Endothelial cell of umbilical vein (primary cell): ENCODE data around the gene UNC5B. TPM values are rescaled to one million over a fixed set of nuclear protein-coding genes. Genes with fewer than 3 reads are reported as not detected.

Experiments used
- BruUV-seq: library from RNA; stranded (reverse); fragments of 400-500 nt; replicated peaks from 2 replicates; lab custom pipeline; 2021; lab: Mats Ljungman, UMichigan
- CTCF ChIA-PET: fragments of 300-600, 350-600 bp; sonication (Branson Sonifier 250); formaldehyde crosslinking; loops from one replicate; lab custom pipeline; 2021; ENCODE audit warnings: antibody characterized with exemption, inconsistent platforms; lab: Charles Lee
- POLR2A ChIA-PET: fragments of 300-600, 350-600 bp; sonication (Branson Sonifier 250); formaldehyde crosslinking; loops from one replicate; lab custom pipeline; 2021; ENCODE audit warnings: antibody characterized with exemption, inconsistent platforms; lab: Charles Lee
- DNase-seq: peaks from one replicate; pipeline ENCODE4 v3.0.0-alpha.2; 2011; ENCODE audit warnings: low read depth, low spot score
- FAIRE-seq: peaks from 2 replicates; lab custom pipeline; 2011; peaks lifted over from hg19 to GRCh38; lab: Jason Lieb, UNC
- H2AFZ ChIP-seq: 2 replicates; pipeline ENCODE4 v1.6.0; 2012; ENCODE audit warnings: low read depth, low read length, control low read depth, inconsistent platforms
- H3K27ac ChIP-seq: 2 replicates; pipeline ENCODE4 v1.5.1; 2011; ENCODE audit warnings: low read depth, mild to moderate bottlenecking, control low read depth, low read length, moderate library complexity; ENCODE audit not compliant: insufficient read depth
- H3K27me3 ChIP-seq, 2 experiments: 2 replicates each; pipeline versions ENCODE4 v1.6.0 to v1.6.1; 2011; ENCODE audit warnings: low read length in 2 of 2, mixed read lengths in 1 of 2; ENCODE audit not compliant: control insufficient read depth in 2 of 2, insufficient read depth in 2 of 2
- H3K36me3 ChIP-seq, 2 experiments: 2 replicates in 1 of 2; 3 replicates in 1 of 2; pipeline ENCODE4 v1.5.1; 2011; ENCODE audit warnings: low read length in 2 of 2, mild to moderate bottlenecking in 1 of 2, moderate library complexity in 1 of 2; ENCODE audit not compliant: control insufficient read depth in 2 of 2, insufficient read depth in 2 of 2; ENCODE audit errors: extremely low read depth in 1 of 2
- H3K4me1 ChIP-seq: 3 replicates; pipeline ENCODE4 v1.5.1; 2011; ENCODE audit warnings: mild to moderate bottlenecking, low read length; ENCODE audit not compliant: control insufficient read depth, insufficient read depth; ENCODE audit errors: extremely low read depth
- H3K4me2 ChIP-seq: 2 replicates; pipeline ENCODE4 v1.6.1; 2011; ENCODE audit warnings: low read length, control low read depth, mixed read lengths; ENCODE audit not compliant: insufficient read depth
- H3K4me3 ChIP-seq, 3 experiments: fragments of 200-600 bp in 1 of 3; sonication (generic), shearing (Covaris generic) in 1 of 3; replicated peaks in 1 of 3; 2 replicates each; pipeline ENCODE4 v1.5.1; 2011 to 2016; ENCODE audit warnings: control low read depth in 3 of 3, low read length in 3 of 3, mild to moderate bottlenecking in 2 of 3, inconsistent platforms in 1 of 3, low read depth in 1 of 3, moderate library complexity in 1 of 3; ENCODE audit not compliant: insufficient read depth in 1 of 3
- H3K79me2 ChIP-seq: 2 replicates; pipeline ENCODE4 v1.6.0; 2012; ENCODE audit warnings: low read length, inconsistent platforms; ENCODE audit not compliant: control insufficient read depth, insufficient read depth
- H3K9ac ChIP-seq: replicated peaks from 2 replicates; pipeline ENCODE3; 2011; ENCODE audit warnings: low read length, control low read depth; ENCODE audit not compliant: insufficient read depth; ENCODE audit errors: extremely low read depth
- H3K9me1 ChIP-seq: replicated peaks from 3 replicates; pipeline ENCODE4 v1.6.0; 2011; ENCODE audit warnings: mild to moderate bottlenecking, low read length; ENCODE audit not compliant: control insufficient read depth, insufficient read depth; ENCODE audit errors: extremely low read depth
- H3K9me3 ChIP-seq: replicated peaks from 2 replicates; pipeline ENCODE4 v1.5.1; 2012; ENCODE audit warnings: low read length, inconsistent platforms; ENCODE audit not compliant: control insufficient read depth, insufficient read depth
- H4K20me1 ChIP-seq: replicated peaks from 2 replicates; pipeline ENCODE3; 2011; ENCODE audit warnings: mild to moderate bottlenecking, low read length; ENCODE audit not compliant: control insufficient read depth, insufficient read depth; ENCODE audit errors: extremely low read depth
- EZH2 ChIP-seq: IDR thresholded peaks from 2 replicates; pipeline ENCODE4 v1.6.1; 2012; ENCODE audit warnings: borderline replicate concordance, low read depth, mild to moderate bottlenecking, moderate library complexity, low read length, inconsistent platforms; ENCODE audit not compliant: severe bottlenecking
- FOS ChIP-seq: IDR thresholded peaks from 2 replicates; pipeline ENCODE4 v1.6.1; 2011; ENCODE audit warnings: mild to moderate bottlenecking, low read length, moderate library complexity, borderline replicate concordance; ENCODE audit not compliant: insufficient read depth
- GATA2 ChIP-seq: IDR thresholded peaks from 2 replicates; pipeline ENCODE4 v1.7.0; 2011; ENCODE audit warnings: low read depth, mild to moderate bottlenecking, moderate library complexity, mixed read lengths, low read length; ENCODE audit not compliant: insufficient read length, insufficient read depth
- JUN ChIP-seq: IDR thresholded peaks from 2 replicates; pipeline ENCODE4 v1.6.1; 2011; ENCODE audit warnings: borderline replicate concordance, low read depth; ENCODE audit not compliant: insufficient read length, insufficient read depth
- MAX ChIP-seq: IDR thresholded peaks from 2 replicates; pipeline ENCODE4 v1.6.1; 2011; ENCODE audit not compliant: insufficient read depth, insufficient read length
- MYC ChIP-seq: IDR thresholded peaks from one replicate; pipeline ENCODE4 v1.6.1; 2011; ENCODE audit warnings: mild to moderate bottlenecking, low read depth, low read length
- POLR2A ChIP-seq: IDR thresholded peaks from 2 replicates; pipeline ENCODE4 v1.6.1; 2012; ENCODE audit warnings: low read depth, mild to moderate bottlenecking, control low read depth, low read length
- POLR2AphosphoS5 ChIP-seq: IDR thresholded peaks from 2 replicates; pipeline ENCODE4 v1.6.1; 2012; ENCODE audit warnings: low read depth, mild to moderate bottlenecking, control low read depth, low read length, moderate library complexity; ENCODE audit not compliant: insufficient read depth
- dilution Hi-C: fragments of 300-500 bp; cut with MboI; formaldehyde crosslinking; loops from one replicate; pipeline ENCODE4 v1.15.0; 2019; ENCODE audit warnings: low sequenced_read_pairs; ENCODE audit not compliant: extremely low pct_ligation_motif_present
- intact Hi-C: fragments of 100-400 bp; cut with micrococcal nuclease; formaldehyde crosslinking; loops from one replicate; pipeline ENCODE4 v1.10.0; 2022
- polyA plus RNA-seq, 4 experiments: library from polyadenylated mRNA; depleted of rRNA in 3 of 4; stranded (reverse) in 3 of 4; unstranded in 1 of 4; fragments of >200 nt; gene quantifications; 2 replicates each; pipeline versions ENCODE4 v1.2.1 to v1.2.3, GENCODE V29; 2011 to 2012; ENCODE audit warnings: missing spikeins in 1 of 4
- total RNA-seq: library from RNA; stranded (reverse); gene quantifications from 2 replicates; pipeline ENCODE4 v1.2.3, GENCODE V29; 2021
- TF ChIP-seq, protein P1 (sequence below), 2 donors: IDR thresholded peaks; 1 replicate in 1 of 2; 2 replicates in 1 of 2; pipeline ENCODE4 v1.5.1; 2011; ENCODE audit warnings: low read length in 2 of 2, mild to moderate bottlenecking in 2 of 2, moderate library complexity in 2 of 2, control low read depth in 1 of 2, inconsistent platforms in 1 of 2, low read depth in 1 of 2; ENCODE audit not compliant: insufficient read depth in 1 of 2; ENCODE audit errors: extremely low read depth in 1 of 2

Gene UNC5B
- total and polyA plus RNA-seq, 2 donors (not counting 3 experiments of a cell fraction or from before 2014, with no cell fraction given), result 0.39 to 2.5 TPM

DNA sequence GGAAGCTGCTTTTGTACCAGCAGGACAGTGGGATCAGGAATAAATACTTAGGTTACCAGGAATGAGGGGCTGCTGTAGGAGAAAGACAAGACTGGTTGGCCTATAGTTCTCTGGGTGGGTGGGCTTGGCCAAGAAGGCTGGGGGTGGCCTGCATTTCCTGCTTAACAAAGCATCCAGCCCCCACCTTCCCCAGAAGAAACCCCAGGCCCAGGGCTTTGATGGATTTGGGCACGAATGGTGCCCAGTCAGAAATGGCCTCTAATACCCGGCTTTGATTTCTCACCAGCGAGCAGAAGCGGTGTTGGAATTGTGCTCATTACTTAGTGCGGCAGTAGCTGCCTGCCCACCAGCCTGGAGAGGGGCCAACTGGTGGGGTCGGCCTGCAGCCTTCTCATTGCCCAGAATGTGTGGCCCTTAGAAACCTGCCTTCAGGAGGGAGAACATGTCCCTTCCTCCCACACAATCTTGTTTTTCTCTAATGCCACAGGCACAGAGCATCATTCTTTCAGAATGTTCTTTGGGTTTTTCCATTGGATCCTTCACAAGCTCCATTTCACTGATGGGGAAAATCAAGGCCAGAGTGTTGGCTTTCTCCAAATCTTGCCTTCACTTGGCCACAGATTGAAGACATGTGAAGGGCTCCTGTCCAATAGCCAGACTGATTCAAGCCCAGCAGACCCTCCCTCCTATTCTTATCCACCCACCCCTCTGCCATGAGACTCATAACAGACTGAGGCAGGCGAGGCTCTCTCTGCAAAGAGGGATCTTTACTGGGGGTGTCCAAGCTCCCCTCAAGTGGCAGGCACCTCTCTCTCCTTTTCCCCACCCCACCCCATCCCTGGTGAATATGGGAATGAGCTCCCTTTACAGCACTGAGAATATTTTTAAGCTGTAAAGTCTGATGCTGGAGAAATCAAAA is 2.5 kb downstream of the UNC5B start:
- no TSS peak for BruUV-seq
- FAIRE-seq (no peak), DNase-seq (no peak)
- Histone ChIP-seq H4K20me1 (no peaks in the 10 kb centered on the region), H3K79me2 (no peaks in the 10 kb centered on the region), H3K4me2 (no peak overlapping the region), H3K27me3 (peaks cover 43 to 62% of the 10 kb centered on the region in 2 experiments), H3K9me1 (no peaks in the 10 kb centered on the region), H3K36me3 (no peaks in the 10 kb centered on the region), H3K9ac (no peak overlapping the region), H3K4me1 (peaks cover 24% of the 10 kb centered on the region), H2AFZ (no peak overlapping the region), H3K9me3 (no peaks in the 10 kb centered on the region), H3K4me3 (no peak overlapping the region), H3K27ac (no peak overlapping the region)
- dilution Hi-C loops (no loop called here), intact Hi-C loops (loop anchor here (5.0 kb wide), 2 partner anchors 42 to 398 kb away; partner anchors contain the start of gene SGPL1)
- CTCF ChIA-PET, result interaction anchor here (1.0 to 8.1 kb wide), 2 partner anchors 9 to 56 kb away, joined by 3 to 51 read pairs; no protein-coding TSS in a partner anchor
- POLR2A ChIA-PET, result no interaction called here
- TF ChIP-seq MYC (no peak), POLR2AphosphoS5 (no peak), JUN (no peak), MAX (no peak), EZH2 (no peak), POLR2A (no peak), GATA2 (no peak), FOS (no peak)
- TF ChIP-seq, protein P1, sequence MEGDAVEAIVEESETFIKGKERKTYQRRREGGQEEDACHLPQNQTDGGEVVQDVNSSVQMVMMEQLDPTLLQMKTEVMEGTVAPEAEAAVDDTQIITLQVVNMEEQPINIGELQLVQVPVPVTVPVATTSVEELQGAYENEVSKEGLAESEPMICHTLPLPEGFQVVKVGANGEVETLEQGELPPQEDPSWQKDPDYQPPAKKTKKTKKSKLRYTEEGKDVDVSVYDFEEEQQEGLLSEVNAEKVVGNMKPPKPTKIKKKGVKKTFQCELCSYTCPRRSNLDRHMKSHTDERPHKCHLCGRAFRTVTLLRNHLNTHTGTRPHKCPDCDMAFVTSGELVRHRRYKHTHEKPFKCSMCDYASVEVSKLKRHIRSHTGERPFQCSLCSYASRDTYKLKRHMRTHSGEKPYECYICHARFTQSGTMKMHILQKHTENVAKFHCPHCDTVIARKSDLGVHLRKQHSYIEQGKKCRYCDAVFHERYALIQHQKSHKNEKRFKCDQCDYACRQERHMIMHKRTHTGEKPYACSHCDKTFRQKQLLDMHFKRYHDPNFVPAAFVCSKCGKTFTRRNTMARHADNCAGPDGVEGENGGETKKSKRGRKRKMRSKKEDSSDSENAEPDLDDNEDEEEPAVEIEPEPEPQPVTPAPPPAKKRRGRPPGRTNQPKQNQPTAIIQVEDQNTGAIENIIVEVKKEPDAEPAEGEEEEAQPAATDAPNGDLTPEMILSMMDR (IDR thresholded peaks at IDR 0.05; ENCODE audit: extremely low read depth in 1 of 2, insufficient read depth in 1 of 2, low read depth in 1 of 2, low read length in 2 of 2), result no peak
